HG02852 (cell line): ENCODE measurements around the gene KCNK7.
"Not testable (repeated sequence)": the region's sequence is repeated elsewhere in the genome, so short reads cannot be mapped to it uniquely, and the experiment has no call there.

ENCODE experiments used
- ATAC-seq: cut with Tn5 transposase; IDR thresholded peaks from one replicate; pipeline ENCODE4 v1.9.1; 2021; ENCODE audit warnings: mild to moderate bottlenecking, moderate library complexity; ENCODE audit not compliant: unreplicated experiment

KCNK7 gene

GRCh38 chr11:65574811-65575567, 20.6 kb downstream of the KCNK7 start:
- no peak for ATAC-seq

DNA sequence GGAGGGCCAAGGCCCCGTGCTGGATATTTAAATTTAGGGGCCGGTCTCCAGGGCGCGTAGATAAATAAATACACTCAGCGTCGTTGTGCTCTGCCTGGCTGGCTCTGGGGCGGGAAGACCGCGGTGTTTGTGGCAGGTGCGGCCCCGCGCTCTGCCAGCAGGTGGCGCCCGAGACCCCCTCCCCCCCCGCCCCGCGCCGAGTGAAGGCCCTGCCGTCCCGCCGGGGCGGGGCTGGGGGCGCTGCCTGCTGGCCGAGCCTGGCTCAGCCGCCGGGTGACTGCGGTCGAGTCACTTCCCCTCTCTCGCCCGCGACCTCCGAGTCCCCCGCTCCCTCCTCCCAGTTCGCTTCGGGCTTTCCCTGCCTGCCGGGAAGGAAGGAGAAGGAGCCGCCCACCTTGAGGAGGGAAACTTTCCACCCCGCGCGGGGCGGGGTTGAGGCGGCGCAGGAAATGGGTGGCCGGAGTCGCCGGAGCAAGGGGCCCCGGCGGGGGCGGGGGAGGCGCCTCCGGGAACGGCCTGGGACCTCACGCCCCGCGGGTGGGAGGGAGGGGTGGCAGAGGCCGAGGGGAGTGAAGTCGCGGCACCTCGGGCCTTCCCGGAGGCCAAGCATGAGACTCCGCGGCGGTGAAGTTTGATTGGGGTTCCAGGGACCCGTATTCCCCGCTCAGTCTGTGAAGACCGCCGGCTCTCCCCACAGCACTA, 21.3 kb downstream of the KCNK7 start:
- peak; percentile 23 for ATAC-seq

- ATAC-seq = no peak
Observed at GRCh38 chr11:65573391-65574079, 22.1 kb downstream of the KCNK7 start.

GRCh38 chr11:65572356-65573051, 23.1 kb downstream of the KCNK7 start, which contains the start of gene FAM89B:
Gene FAM89B, plus strand, starts transcription at chr11:65572538. Its CDS starts 132 bp downstream, at chr11:65572670.
- no peak for ATAC-seq

DNA sequence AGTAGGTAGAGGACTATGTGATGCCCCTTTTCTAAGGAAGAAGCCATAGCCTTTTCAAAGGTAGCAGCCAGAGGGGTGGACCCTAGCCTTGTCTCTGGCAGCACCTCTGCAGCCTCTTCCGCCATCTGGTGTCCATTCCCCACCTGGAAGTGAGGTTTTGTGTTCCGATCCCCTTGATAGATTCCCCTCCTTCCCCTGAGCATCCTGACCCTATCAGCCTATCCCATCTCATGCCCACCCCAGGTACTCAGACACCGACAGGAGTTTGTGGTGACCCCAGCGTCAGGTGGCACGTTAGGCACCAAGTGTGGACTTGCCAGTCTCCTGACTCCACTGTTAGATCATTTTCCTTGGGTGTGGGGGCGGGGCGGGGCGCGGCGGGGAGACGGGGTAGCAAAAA, 23.7 kb downstream of the KCNK7 start:
- ATAC-seq = no peak

GRCh38 chr11:65571420-65571819, 24.2 kb downstream of the KCNK7 start:
- no peak for ATAC-seq

- ATAC-seq = peak; percentile 63
Observed at GRCh38 chr11:65569973-65570918, 25.4 kb downstream of the KCNK7 start, which contains the start of gene ZNRD2. Gene ZNRD2, plus strand, starts transcription at chr11:65570477. Its CDS starts 15 bp downstream, at chr11:65570492.

- ATAC-seq = peak; percentile 6
Observed at GRCh38 chr11:65569164-65569972, 26.2 kb downstream of the KCNK7 start.

- ATAC-seq = no peak
Observed at GRCh38 chr11:65565624-65566453, 29.8 kb downstream of the KCNK7 start.

DNA sequence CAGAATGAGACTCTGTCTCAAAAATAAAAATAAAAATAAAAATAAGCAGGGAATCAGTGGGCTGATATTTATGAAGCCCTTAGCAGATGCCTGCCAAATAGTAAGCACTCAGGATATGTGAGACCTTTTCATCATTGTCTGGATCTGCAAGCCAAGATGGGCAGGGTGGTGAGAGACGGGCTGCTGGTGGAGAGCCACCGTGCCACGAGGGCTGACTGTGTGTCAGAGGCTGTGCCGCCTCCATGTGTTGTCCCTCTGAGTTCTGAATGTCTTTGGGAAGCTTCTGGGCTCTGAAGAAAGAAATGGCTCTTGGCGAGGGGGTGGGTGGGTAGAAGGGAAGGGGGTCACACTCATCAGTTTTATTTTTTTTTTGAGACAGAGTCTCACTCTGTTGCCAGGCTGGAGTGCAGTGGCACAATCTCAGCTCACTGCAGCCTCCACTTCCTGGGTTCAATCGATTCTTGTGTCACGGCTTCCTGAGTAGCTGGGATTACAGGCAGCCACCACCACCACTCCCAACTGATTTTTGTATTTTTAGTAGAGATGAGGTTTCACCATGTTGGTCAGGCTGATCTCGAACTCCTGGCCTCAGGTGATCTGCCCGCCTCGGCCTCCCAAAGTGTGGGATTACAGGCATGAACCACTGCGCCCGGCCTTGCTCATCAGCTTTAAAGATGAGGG, 30.6 kb downstream of the KCNK7 start:
- not testable (repeated sequence) for ATAC-seq

GRCh38 chr11:65563601-65564000, 32.0 kb downstream of the KCNK7 start:
- no peak for ATAC-seq

- no peak for ATAC-seq
Observed at GRCh38 chr11:65562788-65563187, 32.8 kb downstream of the KCNK7 start.

GRCh38 chr11:65562020-65562419, 33.6 kb downstream of the KCNK7 start:
- ATAC-seq = no peak

DNA sequence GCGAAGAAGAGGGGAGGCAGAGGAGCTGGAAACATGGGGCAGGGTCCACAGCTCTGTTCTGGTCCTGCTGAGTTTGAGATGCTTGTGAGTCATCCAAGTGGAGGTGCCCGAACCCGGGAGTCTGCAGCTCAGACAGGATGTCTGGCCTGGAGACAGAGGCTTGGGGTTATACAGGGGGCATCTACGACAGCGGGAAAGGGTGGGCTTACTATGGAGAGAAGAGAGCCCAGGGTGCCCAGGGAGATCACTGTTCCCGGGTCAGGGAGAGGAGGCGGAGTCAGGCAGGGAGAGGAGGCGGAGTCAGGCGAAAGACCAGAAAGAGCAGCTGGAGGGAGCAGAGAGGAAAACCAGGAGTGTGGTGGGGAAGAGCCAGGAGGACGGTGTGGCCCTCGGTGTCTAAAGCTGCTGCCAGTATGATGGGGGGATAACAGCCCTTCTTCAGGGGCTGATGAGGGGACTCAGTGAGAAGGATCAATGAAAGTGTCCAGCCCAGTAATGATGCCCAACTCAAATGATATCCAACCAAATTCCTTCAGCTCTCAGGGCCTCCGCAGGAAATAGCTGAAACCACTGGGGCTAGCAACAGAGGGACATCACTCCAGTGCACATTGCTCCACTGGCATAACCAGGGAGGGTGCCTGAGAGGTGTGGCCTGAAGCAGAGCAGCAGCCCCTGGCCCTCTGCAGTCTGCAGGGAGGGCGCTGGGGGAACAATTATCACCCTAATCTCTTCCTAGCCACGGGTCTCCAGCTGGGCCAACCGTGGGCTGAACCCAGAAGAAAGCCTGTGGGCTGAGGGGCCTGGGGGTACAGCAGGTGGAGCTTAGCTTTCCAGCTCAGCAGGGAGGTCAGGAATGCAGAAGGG, 34.8 kb downstream of the KCNK7 start:
- ATAC-seq = no peak

- ATAC-seq = no peak
Observed at GRCh38 chr11:65559951-65560537, 35.6 kb downstream of the KCNK7 start.

DNA sequence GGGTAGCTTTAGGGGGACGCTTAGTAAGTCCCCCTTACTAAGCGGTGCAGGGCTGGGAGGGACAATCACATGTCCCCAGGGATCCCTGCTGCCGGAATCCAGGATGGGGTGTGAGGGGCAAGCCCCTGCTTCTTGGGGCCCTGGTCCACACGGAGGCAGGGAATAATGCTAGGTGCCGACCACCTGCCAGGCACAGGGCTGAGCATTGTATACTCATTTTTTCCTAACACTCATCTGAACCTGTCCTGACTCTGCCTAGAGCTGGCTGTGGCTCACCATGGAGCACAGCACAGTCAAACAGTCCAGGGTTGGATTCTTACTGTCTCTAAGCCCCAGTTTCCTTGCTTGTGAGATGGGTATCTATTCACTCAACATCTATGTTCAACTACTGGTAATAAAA, 36.1 kb downstream of the KCNK7 start:
- ATAC-seq = no peak
